Tibial nerve (tissue), 3 donors: Measurements from ENCODE around the gene CLGN.

ENCODE experiments used
- CTCF ChIP-seq, 5 experiments: fragments of 200-600 bp in 3 of 5; fragments of 450-650 bp in 2 of 5; sonication (generic) in 3 of 5; IDR thresholded peaks; one replicate each; pipeline ENCODE4 v1.5.1; 2016 to 2019; ENCODE audit warnings: antibody characterized with exemption in 5 of 5, mild to moderate bottlenecking in 3 of 5, moderate library complexity in 2 of 5
- POLR2A ChIP-seq, 2 donors: fragments of 450-650 bp; IDR thresholded peaks; one replicate each; pipeline ENCODE4 v1.6.1; 2017; ENCODE audit warnings: antibody characterized with exemption in 2 of 2, mild to moderate bottlenecking in 2 of 2, moderate library complexity in 2 of 2

DNA sequence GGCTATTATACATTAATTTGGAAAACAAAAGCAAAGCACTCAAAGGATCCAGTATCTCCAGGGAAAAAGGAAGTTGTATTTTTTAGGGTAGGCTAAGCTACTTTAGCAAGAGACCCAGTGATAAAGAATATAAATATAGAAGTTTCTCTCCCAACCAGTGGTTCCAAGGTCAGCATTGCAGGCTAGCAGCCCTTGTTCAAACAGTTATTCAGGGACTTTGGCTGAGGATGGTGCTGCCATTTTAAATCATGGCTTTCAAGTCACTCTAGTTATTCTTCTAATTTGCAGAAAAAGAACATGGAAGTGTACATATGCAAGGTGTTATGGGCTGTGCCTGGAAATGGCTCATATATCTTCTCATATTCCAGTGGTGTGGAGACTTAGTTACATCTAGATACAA, 44.7 kb downstream of the CLGN start:
- TF ChIP-seq CTCF (IDR thresholded peaks at IDR 0.05) (no peak), POLR2A (IDR thresholded peaks at IDR 0.05) (no peak)
